ENCODE results near the gene TOMM40L.

Gene TOMM40L

GRCh38 chr1:161225534-161226319 is at the start of gene TOMM40L:
TSS of gene TOMM40L (plus strand) at chr1:161226060. CDS start at chr1:161226490, 430 bp downstream.
- peak; percentile 72 to 86 for DNase-seq (ENCODE audit: low read depth in 2 of 2)

- DNase-seq (ENCODE audit: low read depth in 2 of 2), result no peak
Observed at GRCh38 chr1:161176468-161177111, 49.3 kb upstream of the TOMM40L start.

- DNase-seq (ENCODE audit: low read depth in 2 of 2), result peak; percentile 88
Observed at GRCh38 chr1:161177112-161177935, 48.5 kb upstream of the TOMM40L start, which contains the start of gene B4GALT3. TSS of gene B4GALT3 (minus strand) at chr1:161177507. CDS start at chr1:161176060, 1,447 bp downstream.

- DNase-seq (ENCODE audit: low read depth in 2 of 2), result no peak
Observed at GRCh38 chr1:161177936-161178244, 48.0 kb upstream of the TOMM40L start.

- DNase-seq (ENCODE audit: low read depth in 2 of 2), result no peak
Observed at GRCh38 chr1:161179698-161180097, 46.2 kb upstream of the TOMM40L start.

- no peak for DNase-seq (ENCODE audit: low read depth in 2 of 2)
Observed at GRCh38 chr1:161180639-161181038, 45.2 kb upstream of the TOMM40L start.

- DNase-seq (ENCODE audit: low read depth in 2 of 2), result peak; percentile 27 to 42
Observed at GRCh38 chr1:161182214-161182613, 43.6 kb upstream of the TOMM40L start.

- peak; percentile 34 to 65 for DNase-seq (ENCODE audit: low read depth in 2 of 2)
Observed at GRCh38 chr1:161185282-161185682, 40.6 kb upstream of the TOMM40L start.

- DNase-seq (ENCODE audit: low read depth in 2 of 2), result no peak
Observed at GRCh38 chr1:161185732-161186311, 40.0 kb upstream of the TOMM40L start.

GRCh38 chr1:161187311-161187710 is 38.5 kb upstream of the TOMM40L start:
- no peak for DNase-seq (ENCODE audit: low read depth in 2 of 2)

- DNase-seq (ENCODE audit: low read depth in 2 of 2), result no peak
Observed at GRCh38 chr1:161188381-161188780, 37.5 kb upstream of the TOMM40L start.

GRCh38 chr1:161189036-161189435 is 36.8 kb upstream of the TOMM40L start:
- no peak for DNase-seq (ENCODE audit: low read depth in 2 of 2)

GRCh38 chr1:161190962-161191521 is 34.8 kb upstream of the TOMM40L start:
- no peak for DNase-seq (ENCODE audit: low read depth in 2 of 2)

- no peak for DNase-seq (ENCODE audit: low read depth in 2 of 2)
Observed at GRCh38 chr1:161191971-161192370, 33.9 kb upstream of the TOMM40L start.

GRCh38 chr1:161192476-161193465 is 33.1 kb upstream of the TOMM40L start:
- DNase-seq (ENCODE audit: low read depth in 2 of 2), result peak; percentile 41 to 49

GRCh38 chr1:161193561-161194235 is 32.2 kb upstream of the TOMM40L start:
- no peak for DNase-seq (ENCODE audit: low read depth in 2 of 2)

GRCh38 chr1:161195171-161195570 is 30.7 kb upstream of the TOMM40L start:
- no peak for DNase-seq (ENCODE audit: low read depth in 2 of 2)

- no peak for DNase-seq (ENCODE audit: low read depth in 2 of 2)
Observed at GRCh38 chr1:161196111-161196510, 29.7 kb upstream of the TOMM40L start.

- DNase-seq (ENCODE audit: low read depth in 2 of 2), result no peak
Observed at GRCh38 chr1:161196521-161197451, 29.1 kb upstream of the TOMM40L start.
